Activated naive CD4-positive, alpha-beta T cell treated with anti-CD3 and anti-CD28 coated beads, Interleukin-2, amount 50 U/mL, for 16 hours (primary cell): ENCODE data around the gene OR2A1.
"Not testable (repeated sequence)": the region's sequence is repeated elsewhere in the genome, so short reads cannot be mapped to it uniquely, and the experiment has no call there.

Experiments
- DNase-seq: peaks from one replicate; pipeline ENCODE4 v3.0.0-alpha.2; 2020

The OR2A1 gene

DNA sequence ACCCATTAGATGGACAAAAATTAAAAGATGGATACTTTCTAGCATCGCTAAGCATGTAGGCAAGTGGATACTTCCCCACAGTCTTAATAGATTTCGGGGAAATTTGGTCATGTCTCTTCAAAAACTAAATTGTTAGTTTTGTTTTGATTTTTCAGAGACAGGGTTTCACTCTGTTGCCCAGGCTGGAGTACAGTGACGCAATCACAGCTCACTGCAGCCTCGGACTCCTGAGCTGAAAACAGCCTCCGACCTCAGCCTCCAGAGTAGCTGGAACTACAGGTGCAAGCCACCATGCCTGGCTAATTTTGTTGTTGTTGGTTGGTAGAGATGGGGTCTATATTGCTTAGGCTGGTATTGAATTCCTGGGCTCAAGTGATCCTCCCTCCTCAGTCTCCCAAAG lies 13.6 kb downstream of the OR2A1 start:
- DNase-seq = not testable (repeated sequence)

DNA sequence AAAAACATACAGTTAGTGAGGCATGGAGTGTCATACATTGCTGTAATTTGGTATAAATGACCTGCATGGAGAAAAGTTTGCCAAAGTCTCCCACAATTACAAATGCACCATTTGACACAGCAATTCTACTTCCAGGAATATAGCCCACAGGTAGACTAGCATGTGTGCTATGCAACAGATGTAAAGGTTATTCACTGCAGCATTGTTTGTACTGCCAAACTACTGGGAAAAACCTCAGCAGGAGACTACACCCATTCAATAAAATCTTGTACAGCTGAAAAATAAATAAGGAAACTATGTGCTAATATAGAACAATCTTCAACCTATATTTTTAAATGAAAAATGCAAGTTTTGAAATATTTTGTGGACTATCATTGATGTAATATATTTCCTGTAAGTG lies 17.8 kb downstream of the OR2A1 start:
- not testable (repeated sequence) for DNase-seq

DNA sequence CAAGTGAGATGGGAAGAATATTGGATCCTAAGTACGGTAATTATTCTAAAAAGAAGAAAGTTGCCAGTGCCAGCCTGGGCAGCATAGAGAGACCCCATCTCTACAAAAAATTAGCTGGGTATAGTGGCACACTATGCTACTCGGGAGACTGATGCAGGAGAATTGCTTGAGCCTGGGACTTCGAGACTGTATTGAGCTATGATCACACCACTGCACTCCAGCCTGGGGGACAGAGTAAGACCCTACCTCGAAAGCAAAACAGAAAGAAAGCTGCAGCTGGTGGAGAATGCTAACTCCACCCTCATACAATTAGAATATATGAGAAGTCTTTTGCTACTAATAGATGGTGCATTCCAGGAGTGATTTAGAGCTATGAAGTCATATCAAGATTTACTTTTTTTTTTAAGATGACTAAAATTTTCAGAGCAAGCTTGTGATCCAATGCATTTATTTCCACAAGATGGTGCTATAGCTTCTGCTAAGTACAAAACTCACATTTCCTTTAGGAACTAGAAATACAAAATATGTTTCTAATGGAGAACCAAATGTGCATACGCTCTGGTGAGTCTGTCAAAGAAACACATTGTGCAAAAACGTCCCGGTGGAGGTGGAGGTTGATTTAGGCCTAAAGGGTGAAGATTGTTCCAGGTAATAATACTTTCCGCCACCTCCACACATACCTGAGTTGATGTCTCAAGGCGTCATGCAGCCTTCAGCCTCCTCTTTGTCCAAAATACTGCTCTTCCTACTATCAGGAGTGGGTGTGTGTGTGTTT lies 19.2 kb downstream of the OR2A1 start:
- not testable (repeated sequence) for DNase-seq

DNA sequence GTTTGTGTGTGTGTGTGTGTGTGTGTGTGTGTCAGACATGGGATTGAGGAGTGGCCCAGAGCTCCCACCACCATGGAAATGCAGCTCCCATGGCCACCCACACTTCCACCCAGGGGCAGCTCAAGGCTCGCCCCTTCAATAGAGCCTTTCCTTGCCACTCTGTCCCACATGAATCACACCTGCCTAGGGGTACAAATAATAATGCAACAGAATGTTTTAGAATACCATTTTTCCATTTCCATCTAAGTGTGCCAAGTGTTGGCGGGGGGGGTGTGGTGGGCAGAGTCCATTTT lies 19.7 kb downstream of the OR2A1 start:
- DNase-seq = not testable (repeated sequence)

DNA sequence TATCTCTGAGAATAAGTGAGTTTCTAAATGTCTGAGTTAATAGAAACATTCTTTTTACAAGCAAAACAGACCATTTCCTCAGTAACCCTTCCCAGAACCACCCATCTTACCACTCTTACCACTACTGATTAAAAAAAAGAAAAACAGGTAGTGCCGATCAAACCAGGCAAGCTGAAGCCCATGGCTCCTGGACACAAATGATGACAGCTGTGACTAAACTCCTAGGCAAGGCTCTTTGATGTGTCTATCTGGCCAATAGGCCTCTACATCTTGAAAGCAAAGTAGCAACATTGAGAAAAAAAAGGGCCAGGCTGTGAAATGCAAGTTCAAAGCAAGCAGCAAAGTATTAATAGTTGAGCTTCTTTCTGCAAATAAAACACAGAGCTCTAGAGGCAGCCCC lies 36.4 kb downstream of the OR2A1 start:
- not testable (repeated sequence) for DNase-seq

DNA sequence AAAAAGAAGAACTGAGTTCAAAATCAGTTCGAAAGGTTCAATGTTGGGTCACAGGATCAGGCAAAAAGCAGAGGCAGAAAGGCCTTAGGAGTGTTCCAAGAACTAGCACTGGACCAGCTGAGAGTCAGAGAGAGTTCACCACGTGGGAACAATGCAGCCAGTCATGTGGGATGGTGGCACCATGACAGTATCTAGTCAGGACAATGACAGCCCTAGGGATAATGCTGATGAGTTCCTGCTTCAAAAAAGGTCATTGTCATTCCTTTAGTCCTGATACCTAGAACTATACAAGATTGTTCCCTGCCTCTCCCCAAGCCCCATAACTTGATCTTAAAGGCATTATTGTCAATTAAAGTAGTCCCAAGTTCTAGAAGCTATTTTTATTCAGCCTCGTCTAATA lies 39.4 kb downstream of the OR2A1 start:
- DNase-seq = not testable (repeated sequence)

DNA sequence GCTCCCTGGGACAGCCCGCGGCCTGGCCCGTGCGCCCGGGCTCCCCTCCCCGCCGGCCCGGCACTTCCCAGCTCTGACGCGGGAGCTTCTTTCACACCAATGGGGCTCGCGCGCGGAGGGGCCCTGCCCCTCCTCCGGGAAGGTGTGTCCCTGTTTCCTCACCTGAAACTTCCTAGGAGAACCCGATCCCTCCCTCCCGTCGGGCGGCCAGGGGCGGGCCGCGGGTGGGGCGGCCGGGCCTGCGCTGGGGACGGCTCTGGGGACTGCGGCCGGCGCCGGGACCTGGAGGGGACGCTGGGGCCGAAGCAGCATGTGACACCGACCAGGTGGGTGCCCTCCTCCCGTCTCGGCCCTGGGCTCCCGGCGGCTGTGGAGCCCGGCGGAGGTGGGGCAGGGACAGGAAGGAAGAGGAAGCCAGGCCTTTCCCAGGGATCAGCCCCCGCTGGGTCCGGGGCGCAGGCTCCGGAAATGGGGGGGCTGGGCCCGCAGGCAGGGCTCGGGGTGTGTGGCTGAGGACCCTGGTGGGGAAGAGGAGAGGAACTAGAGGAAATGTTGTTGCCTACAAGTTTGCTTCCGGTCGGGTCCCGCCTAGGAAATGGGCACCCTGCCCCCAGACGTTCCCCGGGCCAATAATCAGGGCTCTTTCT lies 43.1 kb downstream of the OR2A1 start, which contains the start of gene ARHGEF5:
Gene ARHGEF5 (plus strand): TSS at position 227 of the 647 bp plus-strand sequence. CDS start 7,268 bp downstream, outside the sequence.
- DNase-seq = not testable (repeated sequence)

DNA sequence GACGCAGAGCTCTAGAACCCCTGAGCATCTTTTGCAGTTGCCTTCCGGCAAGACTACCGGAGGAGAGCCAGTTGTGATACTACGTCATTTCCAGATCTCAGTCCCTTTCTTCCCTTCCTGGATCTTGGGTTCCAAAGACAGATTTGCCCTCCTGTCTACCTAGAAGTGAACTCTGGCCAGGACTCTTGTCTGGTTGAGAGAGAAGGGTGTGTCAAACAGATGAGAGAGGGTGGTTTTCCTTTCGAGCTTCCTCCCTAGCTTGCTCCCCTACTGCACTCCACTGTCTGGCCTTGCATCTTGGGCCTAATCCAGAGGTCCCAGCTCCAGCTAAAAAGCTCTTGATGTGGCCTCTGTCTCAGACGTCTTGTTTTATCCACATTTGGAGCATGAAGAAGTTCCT lies 44.0 kb downstream of the OR2A1 start:
- not testable (repeated sequence) for DNase-seq

DNA sequence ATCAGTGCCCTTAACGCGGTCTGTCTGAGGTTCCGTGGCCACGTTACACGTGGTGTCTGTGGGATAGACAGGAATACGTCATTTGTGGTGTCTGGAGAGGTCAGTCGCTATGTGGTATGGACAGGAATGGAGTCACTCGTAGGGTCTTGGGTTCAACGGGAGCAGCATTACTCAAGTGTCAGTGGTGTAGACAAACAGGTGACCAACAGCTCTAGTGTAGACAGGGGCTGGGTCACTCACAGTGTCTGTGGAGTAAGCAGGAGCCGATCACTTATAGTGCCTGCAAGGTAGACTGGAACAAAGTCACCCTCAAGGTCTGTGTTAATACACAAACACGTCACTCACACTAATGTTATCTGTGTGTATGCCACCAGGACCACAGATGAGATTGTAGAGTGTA lies 44.6 kb downstream of the OR2A1 start:
- DNase-seq = not testable (repeated sequence)

DNA sequence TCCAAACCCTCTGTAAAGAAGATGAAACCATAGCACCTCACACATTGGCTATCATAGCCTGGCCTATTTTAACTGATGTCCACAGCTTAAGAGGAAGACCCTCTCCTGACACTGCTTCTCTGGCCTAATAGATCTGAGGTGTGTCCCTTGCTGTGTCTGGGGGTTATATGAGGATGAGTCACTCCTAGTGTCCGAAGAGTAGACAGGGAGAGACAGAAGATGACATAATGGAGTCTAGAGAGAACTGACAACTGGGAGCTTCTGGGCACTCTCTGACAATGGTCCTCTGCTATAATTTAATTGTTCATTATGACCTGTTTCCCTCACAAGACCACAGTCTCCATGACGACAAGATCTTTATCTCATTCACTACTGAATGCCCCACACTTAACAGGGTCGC lies 49.8 kb downstream of the OR2A1 start:
- not testable (repeated sequence) for DNase-seq

DNA sequence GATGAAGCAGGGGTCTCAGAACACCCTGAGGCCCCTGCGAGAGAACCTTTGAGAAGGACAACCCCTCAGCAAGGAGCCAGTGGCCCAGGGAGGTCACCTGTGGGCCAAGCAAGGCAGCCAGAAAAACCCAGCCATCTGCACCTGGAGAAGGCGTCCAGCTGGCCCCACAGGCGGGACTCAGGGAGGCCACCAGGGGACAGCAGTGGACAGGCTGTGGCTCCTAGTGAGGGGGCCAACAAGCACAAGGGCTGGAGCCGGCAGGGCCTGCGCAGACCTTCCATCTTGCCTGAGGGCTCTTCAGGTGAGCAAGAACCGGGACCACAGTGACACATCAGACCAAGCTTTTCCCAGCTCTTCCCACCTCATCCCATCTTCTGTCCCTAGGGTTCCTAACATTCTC lies 53.3 kb downstream of the OR2A1 start:
- DNase-seq = not testable (repeated sequence)

DNA sequence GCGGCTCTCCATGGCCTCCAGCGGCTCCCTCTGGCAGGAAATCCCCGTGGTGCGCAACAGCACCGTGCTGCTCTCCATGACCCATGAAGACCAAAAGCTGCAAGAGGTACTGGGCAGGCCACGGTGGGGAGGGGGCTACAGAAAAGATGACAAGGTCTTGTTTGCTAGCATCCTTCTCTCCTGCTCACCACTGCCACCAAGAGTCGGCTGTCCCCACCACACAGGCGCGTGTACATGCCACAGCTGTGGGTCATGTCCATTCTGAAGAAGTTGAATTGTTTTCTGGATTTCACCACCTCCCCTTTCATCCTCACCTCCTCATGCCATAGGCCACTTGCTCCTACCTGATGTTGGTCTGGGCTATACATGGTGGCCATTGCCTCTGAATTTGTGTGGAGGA lies 55.0 kb downstream of the OR2A1 start:
- not testable (repeated sequence) for DNase-seq

DNA sequence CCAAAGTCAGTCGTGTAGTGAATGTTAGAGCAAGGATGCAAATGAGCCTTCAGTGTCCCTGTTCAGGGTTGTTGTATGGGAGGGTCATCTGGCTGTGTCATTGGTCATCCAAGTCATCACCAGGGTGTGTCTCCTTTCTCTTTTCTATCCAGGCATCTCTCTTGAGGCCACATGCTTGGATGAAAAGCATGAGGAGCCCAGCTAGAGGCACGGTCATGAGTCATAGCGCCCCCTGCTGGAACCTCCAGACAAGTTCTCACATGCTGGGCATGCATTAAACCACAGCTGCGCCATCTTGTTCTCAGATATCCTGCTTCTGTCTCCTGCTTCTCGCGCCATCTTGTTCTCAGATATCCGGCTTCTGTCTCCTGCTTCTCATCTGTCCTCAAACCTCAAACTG lies 57.0 kb downstream of the OR2A1 start:
- not testable (repeated sequence) for DNase-seq
